A549 (cell line): Measurements from ENCODE around the gene NFE2L2.

Source experiments
- CBX8 ChIP-seq: fragments of 200-600 bp; sonication (generic); IDR thresholded peaks from 2 replicates; pipeline ENCODE4 v1.6.1; 2016
- CTCF ChIP-seq: fragments of >200 bp; sonication (Bioruptor Twin); formaldehyde crosslinking; IDR thresholded peaks from 3 replicates; pipeline ENCODE4 v1.5.1; 2016
- HDAC2 ChIP-seq: fragments of 200-600 bp; sonication (generic); IDR thresholded peaks from 2 replicates; pipeline ENCODE4 v1.6.1; 2016
- JUN ChIP-seq, 2 experiments: fragments of >200 bp; sonication (Bioruptor Twin); formaldehyde crosslinking; IDR thresholded peaks; 2 replicates in 1 of 2; 3 replicates in 1 of 2; pipeline ENCODE4 v1.6.1; 2016 to 2017
- POLR2A ChIP-seq: IDR thresholded peaks from 2 replicates; pipeline ENCODE4 v1.6.1; 2012; ENCODE audit warnings: mild to moderate bottlenecking, low read length
- SMC3 ChIP-seq: fragments of >200 bp; sonication (Bioruptor Twin); formaldehyde crosslinking; IDR thresholded peaks from 3 replicates; pipeline ENCODE4 v1.6.1; 2018; ENCODE audit warnings: inconsistent platforms

GRCh38 chr2:177241711-177242120 lies 22.8 kb downstream of the NFE2L2 start:
- TF ChIP-seq CTCF = no peak
- no peak for TF ChIP-seq CBX8
- no peak for TF ChIP-seq SMC3
- TF ChIP-seq JUN (IDR thresholded peaks at IDR 0.05) = no peak
- TF ChIP-seq HDAC2 = no peak
- TF ChIP-seq POLR2A = no peak
